GM21825 (cell line): ENCODE measurements around the gene CSMD2.

ENCODE experiments used
- ATAC-seq: cut with Tn5 transposase; IDR thresholded peaks from one replicate; pipeline ENCODE4 v1.9.1; 2021; ENCODE audit warnings: mild to moderate bottlenecking, moderate library complexity; ENCODE audit not compliant: unreplicated experiment

The CSMD2 gene

DNA sequence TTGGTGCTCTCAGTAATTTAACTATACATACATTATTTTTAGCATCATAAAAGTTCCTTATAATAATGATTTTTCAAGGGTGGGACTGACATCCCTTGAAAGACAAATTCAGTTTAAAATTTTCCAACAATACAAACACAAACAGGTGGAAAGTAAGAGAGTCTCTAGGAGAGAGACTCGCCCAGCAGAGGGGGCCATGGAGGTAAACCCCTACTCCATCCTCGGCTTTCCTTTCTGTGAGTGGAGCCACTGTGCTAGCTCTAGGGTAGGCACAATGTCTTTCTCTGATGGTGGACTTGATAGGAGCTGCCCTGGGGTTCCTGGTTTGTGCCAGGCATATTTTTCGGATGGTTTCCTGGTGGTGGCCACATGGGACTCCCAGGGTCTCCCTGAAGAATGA lies 8.3 kb downstream of the CSMD2 start:
- ATAC-seq, result no peak

DNA sequence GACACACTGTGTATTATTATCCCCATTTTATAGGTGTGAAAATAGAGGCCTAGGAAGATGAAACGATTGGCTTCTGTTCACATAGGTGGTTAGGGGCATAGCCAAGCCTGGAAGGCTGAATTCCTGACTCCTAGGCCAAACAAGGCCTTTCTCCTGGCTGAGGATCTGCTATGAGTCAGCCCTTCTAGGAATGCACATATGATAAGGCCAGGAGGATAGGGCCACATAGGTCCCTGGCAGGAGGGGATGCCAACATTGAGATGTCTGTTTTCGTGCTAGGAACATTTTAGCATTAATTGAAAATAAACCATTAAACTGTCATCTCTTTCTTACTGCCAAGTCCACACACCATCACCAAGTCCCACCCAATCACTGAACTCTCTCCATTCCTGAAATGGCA lies 9.2 kb downstream of the CSMD2 start:
- no peak for ATAC-seq

DNA sequence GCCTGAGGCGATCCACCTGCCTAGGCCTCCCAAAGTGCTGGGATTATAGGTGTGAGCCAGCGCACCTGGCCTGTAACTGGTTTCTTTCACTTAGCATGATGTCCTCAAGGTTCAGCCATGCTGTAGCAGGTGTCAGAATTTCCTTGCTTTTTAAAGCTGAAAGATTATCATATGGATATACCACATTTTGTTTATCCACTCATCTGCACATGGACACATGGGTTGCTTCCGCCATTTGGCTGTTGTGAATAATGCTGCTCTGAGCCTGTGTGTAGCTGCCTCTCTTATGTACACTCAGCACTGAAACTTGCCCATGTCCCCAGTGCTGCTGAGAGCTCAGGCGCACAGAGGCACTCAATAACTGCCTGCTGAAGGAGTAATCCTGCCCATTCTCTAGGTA lies 11.8 kb downstream of the CSMD2 start:
- no peak for ATAC-seq

DNA sequence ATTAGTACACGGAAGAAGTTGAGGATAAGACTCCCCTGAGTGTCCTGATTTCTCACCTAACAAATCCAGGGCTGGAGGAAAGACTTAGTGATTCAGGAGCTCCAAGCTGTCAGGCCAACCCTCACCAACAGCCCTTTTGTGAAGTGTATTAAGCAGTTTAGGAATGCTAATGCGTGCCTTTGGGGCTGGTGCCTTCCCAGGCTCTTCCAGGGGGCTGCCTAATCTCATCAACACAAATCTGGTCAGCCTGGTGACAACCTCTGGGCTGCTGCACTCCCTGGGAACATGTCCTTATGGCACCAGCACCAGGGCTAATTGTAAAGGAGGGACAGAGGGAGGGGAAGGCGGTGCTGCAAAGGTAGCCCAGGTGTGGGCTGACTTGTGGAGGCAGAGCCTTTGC lies 15.5 kb downstream of the CSMD2 start:
- ATAC-seq, result no peak

GRCh38 chr1:34147301-34147700 lies 17.7 kb downstream of the CSMD2 start:
- no peak for ATAC-seq

DNA sequence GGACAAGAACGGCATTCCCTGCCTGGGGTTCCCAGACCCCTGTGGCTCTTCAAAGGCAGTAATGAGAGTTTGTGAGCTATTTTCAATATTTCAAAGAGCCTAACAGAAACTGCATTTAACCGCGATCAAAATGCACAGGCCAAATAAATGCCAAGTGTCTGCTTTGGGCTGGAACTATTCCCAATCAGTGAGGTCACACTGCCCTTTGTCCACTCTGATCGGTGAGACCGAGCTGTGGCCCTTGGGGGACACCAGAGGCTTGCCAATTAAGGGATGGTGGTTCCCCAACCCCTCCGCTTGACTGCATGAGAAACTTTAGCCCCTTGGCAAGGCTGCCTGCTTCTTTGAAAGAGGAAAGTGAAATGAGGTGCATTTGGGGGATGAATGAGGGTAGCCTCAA lies 20.3 kb downstream of the CSMD2 start:
- no peak for ATAC-seq

DNA sequence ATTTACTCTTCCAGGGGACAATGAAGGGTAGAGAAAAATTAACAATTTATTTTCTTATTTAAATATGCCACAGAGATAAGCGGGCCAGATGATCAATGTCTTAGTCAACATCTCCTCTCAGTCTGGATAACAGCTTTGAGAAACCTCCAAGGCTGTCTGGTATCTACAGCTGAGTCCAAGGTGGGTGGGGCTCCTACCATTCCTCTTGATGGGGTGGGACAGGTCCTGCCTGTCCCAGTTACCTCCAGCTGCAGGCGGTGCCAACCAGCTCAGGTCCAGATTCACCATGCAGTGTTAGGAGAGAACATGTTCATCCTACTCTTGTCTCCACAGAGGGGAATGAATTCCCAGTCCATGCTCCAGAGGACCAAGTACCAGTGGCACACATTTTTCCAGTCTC lies 21.1 kb downstream of the CSMD2 start:
- ATAC-seq, result no peak

GRCh38 chr1:34140011-34140676 lies 24.9 kb downstream of the CSMD2 start:
- ATAC-seq, result no peak

- no peak for ATAC-seq
These were observed 27.6 kb downstream of the CSMD2 start for GRCh38 chr1:34137411-34137810.

- no peak for ATAC-seq
These were observed 32.9 kb downstream of the CSMD2 start for GRCh38 chr1:34132161-34132420.

DNA sequence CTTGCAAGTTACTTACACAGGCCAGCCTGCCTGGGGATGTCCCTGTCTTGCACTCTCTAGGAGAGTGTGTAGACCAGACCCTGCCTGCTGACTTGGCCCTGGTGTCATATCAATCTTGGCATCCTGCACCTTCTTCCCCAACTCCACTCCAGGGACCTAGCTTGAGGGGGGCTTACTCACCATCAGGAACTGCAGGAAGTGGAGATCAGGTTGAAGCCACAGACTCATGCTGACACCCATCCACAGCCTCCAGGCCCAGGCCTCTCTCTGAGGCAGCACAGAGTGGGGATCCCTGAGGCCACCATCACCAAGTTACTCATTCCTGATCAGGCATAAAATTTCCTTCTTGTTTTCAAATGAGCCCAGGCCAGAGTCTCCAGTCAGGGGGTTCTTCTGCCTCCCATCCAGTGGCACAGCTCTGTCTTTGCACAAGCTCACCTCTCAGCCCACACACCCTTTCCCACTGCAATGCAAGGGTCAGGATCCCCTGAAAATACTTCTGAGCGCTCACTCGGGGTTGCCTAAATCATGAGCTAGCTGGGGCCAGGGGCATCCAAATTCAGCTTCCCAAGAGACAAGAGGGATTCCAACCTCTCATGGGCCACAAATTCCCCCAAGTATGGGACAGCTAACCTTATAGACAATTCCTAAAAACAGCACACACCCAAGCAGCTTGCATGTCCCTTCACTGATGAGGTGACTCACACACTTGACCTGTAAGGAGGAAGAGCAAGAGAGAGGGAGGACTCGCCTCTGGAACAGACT lies 33.5 kb downstream of the CSMD2 start:
- no peak for ATAC-seq

GRCh38 chr1:34130306-34130705 lies 34.7 kb downstream of the CSMD2 start:
- ATAC-seq, result no peak

GRCh38 chr1:34129630-34130029 lies 35.4 kb downstream of the CSMD2 start:
- no peak for ATAC-seq

DNA sequence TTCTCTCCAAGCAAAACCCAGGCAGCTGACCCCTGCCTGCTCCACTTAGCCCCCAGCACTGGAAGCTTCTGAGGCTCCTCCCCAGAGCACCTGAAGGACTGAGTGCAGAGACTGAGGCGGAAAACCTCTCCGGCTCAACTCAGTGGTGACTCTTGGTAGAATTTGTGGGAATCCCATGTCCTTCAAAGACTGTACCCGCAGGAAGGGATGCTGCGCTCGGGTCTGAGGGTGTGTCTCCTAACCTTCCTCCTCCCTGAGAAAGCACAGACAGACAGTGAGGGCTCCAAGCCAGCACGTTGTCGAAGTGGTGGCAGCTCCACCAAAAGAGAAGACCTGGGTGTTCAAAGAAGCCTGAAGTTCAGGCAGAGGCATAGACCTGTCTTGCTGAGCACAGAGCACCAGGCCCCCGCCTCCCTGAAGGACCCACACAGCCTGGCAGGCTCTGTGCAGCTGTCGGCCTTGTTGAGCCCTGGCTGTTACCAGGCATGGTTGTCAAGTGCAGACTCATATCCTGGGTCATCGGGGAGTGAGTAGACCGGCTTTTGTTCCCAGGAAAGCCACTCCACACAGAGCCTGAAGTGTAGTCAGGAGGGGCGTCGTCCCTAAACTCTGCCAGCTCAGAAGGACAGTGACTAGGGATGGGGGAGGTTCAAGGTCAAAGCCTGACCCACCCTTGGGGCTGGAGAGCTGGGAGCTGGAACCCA lies 36.7 kb downstream of the CSMD2 start:
- no peak for ATAC-seq

- ATAC-seq, result no peak
These were observed 37.7 kb downstream of the CSMD2 start for GRCh38 chr1:34127006-34128000.

GRCh38 chr1:34126486-34126885 lies 38.5 kb downstream of the CSMD2 start:
- ATAC-seq, result no peak

DNA sequence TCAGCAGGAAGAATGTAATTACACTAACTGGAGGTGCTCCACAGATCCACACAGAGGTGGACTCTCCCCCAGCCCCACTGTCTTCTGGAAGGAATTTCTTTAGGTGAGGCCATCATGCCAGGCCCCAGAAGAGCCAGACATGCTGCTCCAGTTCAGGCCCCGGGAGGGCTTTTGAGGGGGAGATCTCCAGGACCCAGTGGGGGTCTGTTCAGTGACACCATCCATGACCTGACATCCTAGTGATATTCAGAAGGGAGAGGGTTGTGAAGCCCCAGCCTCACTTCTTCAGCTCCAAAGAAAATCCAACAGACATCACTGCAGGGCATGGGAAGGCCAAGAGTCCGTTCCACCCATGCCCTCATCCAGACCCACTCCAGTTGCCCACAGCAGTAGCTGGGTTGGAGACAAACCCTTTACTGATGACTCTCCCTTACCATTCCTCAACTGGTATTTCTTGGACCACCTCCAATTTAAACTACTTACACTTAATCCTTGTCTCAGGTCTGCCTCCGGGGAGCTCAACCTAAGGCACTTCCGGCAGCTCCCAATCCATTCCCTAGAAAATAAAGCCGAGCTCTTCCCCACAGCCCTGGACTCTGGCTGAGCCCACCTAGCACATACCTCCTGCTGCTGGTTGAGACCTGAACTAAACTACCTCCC lies 39.2 kb downstream of the CSMD2 start:
- no peak for ATAC-seq

DNA sequence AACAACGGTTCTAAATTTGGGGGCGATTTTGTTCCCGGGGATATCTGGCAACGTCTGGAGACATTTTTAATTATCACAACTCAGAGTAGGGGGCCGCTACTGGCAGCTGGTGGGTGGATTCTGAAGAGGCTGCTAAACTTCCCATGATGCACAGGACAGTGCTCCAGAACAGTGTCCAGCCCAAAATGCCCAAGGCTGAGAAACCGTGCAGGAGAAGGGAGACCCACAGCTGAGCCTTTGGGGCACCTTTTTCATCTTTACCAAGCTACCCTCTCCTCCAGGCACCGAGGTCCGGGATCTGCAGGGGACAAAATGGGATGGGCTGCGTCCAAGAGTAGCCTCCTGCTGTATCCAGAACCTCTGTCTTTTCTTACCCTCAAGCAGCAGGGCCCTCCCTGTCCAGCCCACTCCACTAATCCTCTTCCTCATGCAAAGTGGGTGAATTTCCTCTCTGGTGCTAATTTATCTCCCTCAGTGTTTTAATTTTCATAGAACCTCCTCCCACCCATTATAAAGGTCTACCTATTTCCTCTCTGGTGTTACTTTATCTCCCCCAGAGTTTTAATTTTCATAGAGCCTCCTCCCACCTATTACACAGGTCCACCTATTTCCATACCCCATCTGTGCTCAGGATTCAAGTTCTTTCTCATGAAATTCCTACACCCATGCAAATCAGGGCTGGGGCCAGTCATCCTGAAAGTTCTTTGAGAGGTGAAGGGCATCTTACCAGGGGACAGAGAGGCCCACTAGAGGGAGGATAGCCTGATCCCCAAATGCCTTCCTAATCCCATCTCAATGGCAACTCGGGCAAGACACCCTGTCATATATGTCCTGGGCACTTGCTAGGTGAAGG lies 42.7 kb downstream of the CSMD2 start:
- ATAC-seq, result no peak

- ATAC-seq, result no peak
These were observed 49.8 kb downstream of the CSMD2 start for GRCh38 chr1:34115233-34115632.

- ATAC-seq, result no peak
These were observed 51.1 kb downstream of the CSMD2 start for GRCh38 chr1:34113887-34114286.
